H9 (cell line): ENCODE measurements around the gene PPIF. TPM values are rescaled to one million over a fixed set of nuclear protein-coding genes. Genes with fewer than 3 reads are reported as not detected.

Experiments used
- DNase-seq: peaks from one replicate; pipeline ENCODE4 v3.0.0-alpha.2; 2017
- H2AFZ ChIP-seq: one replicate; pipeline ENCODE4 v1.6.1; 2013; ENCODE audit warnings: mild to moderate bottlenecking, low read length, control low read depth, moderate library complexity
- H2AK5ac ChIP-seq: 2 replicates; pipeline ENCODE4 v1.6.1; 2013; ENCODE audit warnings: low read length, control low read depth, mixed read lengths; ENCODE audit not compliant: insufficient read length
- H2BK120ac ChIP-seq: one replicate; pipeline ENCODE4 v1.6.1; 2013; ENCODE audit warnings: low read depth, mild to moderate bottlenecking, low read length, control low read depth, inconsistent platforms; ENCODE audit not compliant: poor library complexity, severe bottlenecking
- H2BK12ac ChIP-seq: 2 replicates; pipeline ENCODE4 v1.6.1; 2013; ENCODE audit warnings: low read length, control low read depth, mixed read lengths, low read depth; ENCODE audit not compliant: insufficient read length
- H2BK15ac ChIP-seq: 2 replicates; pipeline ENCODE4 v1.6.1; 2013; ENCODE audit warnings: low read depth, low read length, control low read depth
- H2BK20ac ChIP-seq: one replicate; pipeline ENCODE4 v1.6.1; 2013; ENCODE audit warnings: low read depth, mild to moderate bottlenecking, low read length, control low read depth, inconsistent platforms; ENCODE audit not compliant: poor library complexity, severe bottlenecking
- H2BK5ac ChIP-seq: 2 replicates; pipeline ENCODE4 v1.6.1; 2013; ENCODE audit warnings: low read length, control low read depth, mixed read lengths; ENCODE audit not compliant: insufficient read length
- H3K14ac ChIP-seq: 2 replicates; pipeline ENCODE4 v1.6.1; 2013; ENCODE audit warnings: low read length, control low read depth; ENCODE audit not compliant: insufficient read depth
- H3K18ac ChIP-seq: 2 replicates; pipeline ENCODE4 v1.6.1; 2013; ENCODE audit warnings: low read depth, mild to moderate bottlenecking, mixed read lengths, low read length, control low read depth; ENCODE audit not compliant: insufficient read length
- H3K23ac ChIP-seq: 2 replicates; pipeline ENCODE4 v1.6.1; 2013; ENCODE audit warnings: low read length, control low read depth, mixed read lengths, low read depth; ENCODE audit not compliant: insufficient read length
- H3K23me2 ChIP-seq: 2 replicates; pipeline ENCODE4 v1.6.1; 2013; ENCODE audit warnings: low read depth, mild to moderate bottlenecking, mixed read lengths, low read length, control low read depth; ENCODE audit not compliant: insufficient read length, poor library complexity, severe bottlenecking
- H3K27ac ChIP-seq: 2 replicates; pipeline ENCODE4 v1.5.1; 2013; ENCODE audit warnings: low read length, control low read depth, mixed read lengths, low read depth; ENCODE audit not compliant: insufficient read length
- H3K27me3 ChIP-seq: 2 replicates; pipeline ENCODE4 v1.6.1; 2013; ENCODE audit warnings: low read length, control low read depth, inconsistent platforms; ENCODE audit not compliant: insufficient read depth
- H3K4ac ChIP-seq: 2 replicates; pipeline ENCODE4 v1.6.1; 2013; ENCODE audit warnings: low read depth, mild to moderate bottlenecking, control low read depth, inconsistent platforms, low read length, moderate library complexity
- H3K4me1 ChIP-seq: 2 replicates; pipeline ENCODE4 v1.6.1; 2013; ENCODE audit warnings: low read length, control low read depth, inconsistent platforms; ENCODE audit not compliant: insufficient read depth
- H3K4me2 ChIP-seq: 2 replicates; pipeline ENCODE4 v1.6.1; 2013; ENCODE audit warnings: low read length, control low read depth, mixed read lengths; ENCODE audit not compliant: insufficient read length, insufficient read depth
- H3K56ac ChIP-seq: 2 replicates; pipeline ENCODE4 v1.6.1; 2013; ENCODE audit warnings: low read depth, mild to moderate bottlenecking, mixed read lengths, low read length, control low read depth; ENCODE audit not compliant: insufficient read length
- H3K79me1 ChIP-seq: 2 replicates; pipeline ENCODE4 v1.6.1; 2013; ENCODE audit warnings: low read depth, mild to moderate bottlenecking, moderate library complexity, low read length, control low read depth, inconsistent platforms; ENCODE audit not compliant: insufficient read depth, poor library complexity, severe bottlenecking
- H3K79me2 ChIP-seq: 2 replicates; pipeline ENCODE4 v1.6.1; 2013; ENCODE audit warnings: low read length, control low read depth, inconsistent platforms; ENCODE audit not compliant: insufficient read depth
- H3K9ac ChIP-seq: 2 replicates; pipeline ENCODE4 v1.6.1; 2013; ENCODE audit warnings: low read length, control low read depth, mixed read lengths; ENCODE audit not compliant: insufficient read length; ENCODE audit errors: extremely low read depth
- H3K9me3 ChIP-seq: one replicate; pipeline ENCODE4 v1.6.1; 2013; ENCODE audit warnings: low read depth, low read length, inconsistent platforms; ENCODE audit not compliant: control insufficient read depth
- H3T11ph ChIP-seq: one replicate; pipeline ENCODE4 v1.6.1; 2013; ENCODE audit warnings: mild to moderate bottlenecking, low read length, control low read depth, inconsistent platforms
- H4K20me1 ChIP-seq: one replicate; pipeline ENCODE4 v1.6.1; 2013; ENCODE audit not compliant: control insufficient read depth, insufficient read length, insufficient read depth
- H4K5ac ChIP-seq: 2 replicates; pipeline ENCODE4 v1.6.1; 2013; ENCODE audit warnings: low read depth, mild to moderate bottlenecking, mixed read lengths, low read length, control low read depth; ENCODE audit not compliant: insufficient read length
- H4K8ac ChIP-seq: replicated peaks from 2 replicates; pipeline ENCODE4 v1.6.1; 2013; ENCODE audit warnings: low read length, control low read depth, mixed read lengths, low read depth; ENCODE audit not compliant: insufficient read length
- H4K91ac ChIP-seq: 2 replicates; pipeline ENCODE4 v1.6.1; 2013; ENCODE audit warnings: low read depth, mild to moderate bottlenecking, moderate library complexity, mixed read lengths, low read length, control low read depth; ENCODE audit not compliant: insufficient read length
- H3K27ac Mint-ChIP-seq, 3 experiments: 2 replicates in 2 of 3; 3 replicates in 1 of 3; pipeline ENCODE4 v1.8.0; 2020 to 2021; ENCODE audit warnings: mixed read lengths in 3 of 3, mild to moderate bottlenecking in 1 of 3, moderate library complexity in 1 of 3
- H3K27me3 Mint-ChIP-seq: 2 replicates; pipeline ENCODE4 v1.8.0; 2021; ENCODE audit warnings: low read depth, mild to moderate bottlenecking, moderate library complexity, mixed read lengths
- H3K36me3 Mint-ChIP-seq, 3 experiments: 2 replicates in 2 of 3; 3 replicates in 1 of 3; pipeline ENCODE4 v1.8.0; 2020 to 2021; ENCODE audit warnings: low read depth in 3 of 3, mixed read lengths in 3 of 3; ENCODE audit not compliant: insufficient read depth in 1 of 3
- H3K4me1 Mint-ChIP-seq, 2 experiments: 2 replicates each; pipeline ENCODE4 v1.8.0; 2020; ENCODE audit warnings: mixed read lengths in 2 of 2
- H3K4me3 Mint-ChIP-seq, 2 experiments: 2 replicates in 1 of 2; 3 replicates in 1 of 2; pipeline ENCODE4 v1.8.0; 2020 to 2021; ENCODE audit warnings: mild to moderate bottlenecking in 2 of 2, mixed read lengths in 2 of 2, moderate library complexity in 1 of 2
- H3K9me3 Mint-ChIP-seq, 2 experiments: 2 replicates in 1 of 2; 3 replicates in 1 of 2; pipeline ENCODE4 v1.8.0; 2020; ENCODE audit warnings: mild to moderate bottlenecking in 2 of 2, mixed read lengths in 2 of 2, moderate library complexity in 1 of 2
- WGBS: extraction: QIAGEN DNeasy Blood & Tissue Kit; methylation state at CpG from one replicate; pipeline ENCODE4 v1.1.7; 2013; ENCODE audit warnings: missing lambda C conversion rate, low lambda C conversion rate, mixed read lengths; ENCODE audit not compliant: insufficient read length; ENCODE audit errors: extremely low coverage; 5-methylcytosine and 5-hydroxymethylcytosine counted together
- total RNA-seq: library from RNA; stranded (reverse); gene quantifications from 2 replicates; pipeline ENCODE4 v1.2.1, GENCODE V29; 2021
- TF ChIP-seq, protein P1 (sequence below): fragments of 200-600 bp; sonication (generic); conservative IDR thresholded peaks from 3 replicates; pipeline ENCODE4 v1.8.0; 2021; ENCODE audit warnings: antibody characterized with exemption, mild to moderate bottlenecking

PPIF gene
- total RNA-seq, 1 experiment from 2014 or later = 79.7 TPM

DNA sequence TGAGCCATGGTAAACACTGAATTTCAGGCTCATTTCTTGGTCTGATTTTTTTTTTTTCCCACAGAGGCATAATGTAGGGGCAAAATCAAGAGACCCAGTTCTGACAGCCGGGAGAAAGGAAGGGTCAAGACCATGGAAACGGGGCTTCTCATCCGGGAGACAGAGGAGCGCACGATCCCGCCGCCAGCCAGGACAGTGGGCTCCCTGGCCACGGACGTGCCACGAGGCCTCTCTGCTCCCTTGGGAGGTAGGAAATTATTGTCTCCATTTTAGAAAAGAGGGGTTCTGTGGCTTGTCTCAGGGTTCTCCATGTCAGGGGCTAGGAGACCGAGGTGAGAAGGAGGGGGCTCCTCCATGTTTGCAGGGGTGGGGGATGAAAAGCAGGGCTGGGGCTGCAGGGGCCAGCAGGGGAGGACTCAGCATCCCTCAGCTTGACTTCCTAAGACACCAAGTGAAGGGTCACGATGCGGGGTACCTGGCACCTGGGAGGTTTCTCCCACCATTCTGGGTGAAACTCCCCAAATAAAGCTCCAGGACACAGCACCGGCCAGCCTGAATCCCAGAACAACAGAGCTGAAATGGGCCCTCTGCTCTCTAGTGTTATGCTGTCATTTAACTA lies 37.6 kb downstream of the PPIF start:
- peak; percentile 15 for DNase-seq
- Histone ChIP-seq H4K91ac (no peak overlapping the region), H3K27ac (no peak overlapping the region), H2BK12ac (no peak overlapping the region), H3K27me3 (no peaks in the 10 kb centered on the region), H2AK5ac (no peak overlapping the region), H2AFZ (no peak overlapping the region), H3K9me3 (no peaks in the 10 kb centered on the region), H4K20me1 (no peaks in the 10 kb centered on the region), H3K4me2 (no peak overlapping the region), H3K4ac (no peak overlapping the region), H3K14ac (no peak overlapping the region), H2BK5ac (no peak overlapping the region), H3K4me1 (no peaks in the 10 kb centered on the region), H3K18ac (no peak overlapping the region), H3K9ac (no peak overlapping the region), H2BK120ac (no peak overlapping the region), H2BK20ac (no peak overlapping the region), H4K8ac (no peak overlapping the region), H3K56ac (no peak overlapping the region), H4K5ac (no peak overlapping the region), H2BK15ac (no peak overlapping the region), H3K23me2 (no peaks in the 10 kb centered on the region), H3K79me2 (no peaks in the 10 kb centered on the region), H3K23ac (no peak overlapping the region), H3K79me1 (no peaks in the 10 kb centered on the region), H3T11ph (no peak overlapping the region)
- H3K4me3 Mint-ChIP-seq = no peak overlapping the region
- H3K4me1 Mint-ChIP-seq = peaks cover 8 to 9% of the 10 kb centered on the region in 2 experiments
- H3K27ac Mint-ChIP-seq = no peak overlapping the region
- no CpG with 5 or more reads among the region's 14 CpGs for WGBS
- TF ChIP-seq, protein P1, sequence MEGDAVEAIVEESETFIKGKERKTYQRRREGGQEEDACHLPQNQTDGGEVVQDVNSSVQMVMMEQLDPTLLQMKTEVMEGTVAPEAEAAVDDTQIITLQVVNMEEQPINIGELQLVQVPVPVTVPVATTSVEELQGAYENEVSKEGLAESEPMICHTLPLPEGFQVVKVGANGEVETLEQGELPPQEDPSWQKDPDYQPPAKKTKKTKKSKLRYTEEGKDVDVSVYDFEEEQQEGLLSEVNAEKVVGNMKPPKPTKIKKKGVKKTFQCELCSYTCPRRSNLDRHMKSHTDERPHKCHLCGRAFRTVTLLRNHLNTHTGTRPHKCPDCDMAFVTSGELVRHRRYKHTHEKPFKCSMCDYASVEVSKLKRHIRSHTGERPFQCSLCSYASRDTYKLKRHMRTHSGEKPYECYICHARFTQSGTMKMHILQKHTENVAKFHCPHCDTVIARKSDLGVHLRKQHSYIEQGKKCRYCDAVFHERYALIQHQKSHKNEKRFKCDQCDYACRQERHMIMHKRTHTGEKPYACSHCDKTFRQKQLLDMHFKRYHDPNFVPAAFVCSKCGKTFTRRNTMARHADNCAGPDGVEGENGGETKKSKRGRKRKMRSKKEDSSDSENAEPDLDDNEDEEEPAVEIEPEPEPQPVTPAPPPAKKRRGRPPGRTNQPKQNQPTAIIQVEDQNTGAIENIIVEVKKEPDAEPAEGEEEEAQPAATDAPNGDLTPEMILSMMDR = no peak
- no peaks in the 10 kb centered on the region for H3K9me3 Mint-ChIP-seq
- no peaks in the 10 kb centered on the region; a peak in 1 of 7 replicates for H3K36me3 Mint-ChIP-seq
- peaks cover under 1% of the 10 kb centered on the region; the same call in 1 of the 2 replicates for H3K27me3 Mint-ChIP-seq
